22Rv1 (cell line): ENCODE data around the gene TES.

Experiments
- ZFX ChIP-seq: fragments of 450-650 bp; IDR thresholded peaks from 2 replicates; pipeline ENCODE4 v1.6.1; 2017; ENCODE audit warnings: antibody characterized with exemption, borderline replicate concordance
- TF ChIP-seq, protein P1 (sequence below): fragments of 450-650 bp; IDR thresholded peaks from 2 replicates; pipeline ENCODE4 v1.5.1; 2017; ENCODE audit warnings: mild to moderate bottlenecking

DNA sequence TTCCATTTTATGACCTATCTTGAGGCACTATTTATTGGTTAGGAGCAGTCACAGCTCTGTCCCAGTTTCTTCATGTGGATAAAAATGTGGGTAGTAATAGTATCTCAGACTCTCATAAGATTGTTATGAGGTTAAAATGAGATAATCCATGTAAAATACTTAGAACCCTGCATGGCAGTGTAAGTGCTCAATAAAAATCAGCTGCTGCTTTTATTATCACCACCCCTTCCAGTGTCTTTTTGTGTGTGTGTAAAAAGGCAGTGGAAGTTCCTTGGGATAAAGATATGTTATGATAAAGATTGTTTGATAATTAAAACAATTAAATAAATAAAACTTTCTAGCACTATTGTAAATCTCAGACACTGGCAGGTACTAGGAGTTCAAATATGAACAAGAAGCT lies 15.5 kb downstream of the TES start:
- TF ChIP-seq, protein P1, sequence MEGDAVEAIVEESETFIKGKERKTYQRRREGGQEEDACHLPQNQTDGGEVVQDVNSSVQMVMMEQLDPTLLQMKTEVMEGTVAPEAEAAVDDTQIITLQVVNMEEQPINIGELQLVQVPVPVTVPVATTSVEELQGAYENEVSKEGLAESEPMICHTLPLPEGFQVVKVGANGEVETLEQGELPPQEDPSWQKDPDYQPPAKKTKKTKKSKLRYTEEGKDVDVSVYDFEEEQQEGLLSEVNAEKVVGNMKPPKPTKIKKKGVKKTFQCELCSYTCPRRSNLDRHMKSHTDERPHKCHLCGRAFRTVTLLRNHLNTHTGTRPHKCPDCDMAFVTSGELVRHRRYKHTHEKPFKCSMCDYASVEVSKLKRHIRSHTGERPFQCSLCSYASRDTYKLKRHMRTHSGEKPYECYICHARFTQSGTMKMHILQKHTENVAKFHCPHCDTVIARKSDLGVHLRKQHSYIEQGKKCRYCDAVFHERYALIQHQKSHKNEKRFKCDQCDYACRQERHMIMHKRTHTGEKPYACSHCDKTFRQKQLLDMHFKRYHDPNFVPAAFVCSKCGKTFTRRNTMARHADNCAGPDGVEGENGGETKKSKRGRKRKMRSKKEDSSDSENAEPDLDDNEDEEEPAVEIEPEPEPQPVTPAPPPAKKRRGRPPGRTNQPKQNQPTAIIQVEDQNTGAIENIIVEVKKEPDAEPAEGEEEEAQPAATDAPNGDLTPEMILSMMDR, result no peak
- TF ChIP-seq ZFX, result no peak
